ENCODE results near the gene LCN2.
A peak's percentile ranks its signal among the peaks of the same experiment; 100 is the strongest.

DNA sequence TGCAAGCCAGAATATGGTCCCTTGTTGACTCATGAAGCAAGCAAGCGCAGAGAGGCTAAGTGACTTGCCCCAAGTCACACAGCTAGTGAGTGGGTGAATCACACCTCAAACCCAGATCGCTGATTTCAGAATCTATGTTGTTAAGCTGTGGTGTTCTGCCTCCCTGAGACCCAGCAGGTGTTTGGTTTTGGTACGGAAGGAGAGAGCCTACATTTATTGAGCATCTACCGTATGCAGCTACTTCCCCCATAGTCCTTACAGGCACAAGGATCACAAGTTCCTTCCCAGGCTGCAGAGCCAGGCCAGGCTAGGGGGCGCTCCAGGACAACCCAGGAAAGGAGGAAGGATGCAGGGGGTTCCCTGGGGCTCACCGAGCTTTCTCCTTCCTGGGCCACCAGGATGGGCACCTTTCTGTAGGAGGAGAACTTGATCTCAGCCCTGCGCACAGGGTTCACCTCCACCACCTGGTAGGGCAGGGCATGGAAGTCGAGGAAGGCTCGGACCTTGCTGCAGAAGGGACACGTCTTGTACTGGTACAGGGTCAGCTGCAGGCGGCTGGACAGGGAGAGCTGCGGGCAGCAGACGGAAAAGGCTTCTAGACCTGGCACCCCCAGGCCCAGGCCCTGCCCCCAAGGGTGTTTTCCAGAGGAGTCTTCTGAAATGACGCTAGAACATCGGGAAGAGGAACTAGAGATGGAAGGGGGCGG is 24.2 kb upstream of the LCN2 start:
- TF ChIP-seq, protein P1, sequence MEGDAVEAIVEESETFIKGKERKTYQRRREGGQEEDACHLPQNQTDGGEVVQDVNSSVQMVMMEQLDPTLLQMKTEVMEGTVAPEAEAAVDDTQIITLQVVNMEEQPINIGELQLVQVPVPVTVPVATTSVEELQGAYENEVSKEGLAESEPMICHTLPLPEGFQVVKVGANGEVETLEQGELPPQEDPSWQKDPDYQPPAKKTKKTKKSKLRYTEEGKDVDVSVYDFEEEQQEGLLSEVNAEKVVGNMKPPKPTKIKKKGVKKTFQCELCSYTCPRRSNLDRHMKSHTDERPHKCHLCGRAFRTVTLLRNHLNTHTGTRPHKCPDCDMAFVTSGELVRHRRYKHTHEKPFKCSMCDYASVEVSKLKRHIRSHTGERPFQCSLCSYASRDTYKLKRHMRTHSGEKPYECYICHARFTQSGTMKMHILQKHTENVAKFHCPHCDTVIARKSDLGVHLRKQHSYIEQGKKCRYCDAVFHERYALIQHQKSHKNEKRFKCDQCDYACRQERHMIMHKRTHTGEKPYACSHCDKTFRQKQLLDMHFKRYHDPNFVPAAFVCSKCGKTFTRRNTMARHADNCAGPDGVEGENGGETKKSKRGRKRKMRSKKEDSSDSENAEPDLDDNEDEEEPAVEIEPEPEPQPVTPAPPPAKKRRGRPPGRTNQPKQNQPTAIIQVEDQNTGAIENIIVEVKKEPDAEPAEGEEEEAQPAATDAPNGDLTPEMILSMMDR (conservative IDR thresholded peaks at IDR 0.05), result peak; percentile 83
- no peak for TF ChIP-seq EZH2 (IDR thresholded peaks at IDR 0.05; ENCODE audit: low read depth)

Data from PC-9 (cell line).